H1 (cell line): Measurements from ENCODE around the gene TCF4. TPM values are rescaled to one million over a fixed set of nuclear protein-coding genes. Genes with fewer than 3 reads are reported as not detected.

Experiments
- CTCF ChIA-PET: fragments of 300-600 bp; sonication (Branson Sonifier 250); formaldehyde crosslinking; loops from one replicate; lab custom pipeline; 2021; ENCODE audit not compliant: partially characterized antibody; lab: Charles Lee
- POLR2A ChIA-PET: fragments of 300-600 bp; sonication (Branson Sonifier 250); formaldehyde crosslinking; loops from one replicate; lab custom pipeline; 2021; ENCODE audit warnings: inconsistent platforms; ENCODE audit not compliant: partially characterized antibody; lab: Charles Lee
- DNase-seq, 2 experiments: peaks; one replicate each; pipeline versions ENCODE4 v3.0.0 to v3.0.0-alpha.2; 2010 to 2022; ENCODE audit warnings: low spot score in 2 of 2, low read depth in 1 of 2, mixed read lengths in 1 of 2
- FAIRE-seq: peaks from 2 replicates; lab custom pipeline; 2011; peaks lifted over from hg19 to GRCh38; lab: Jason Lieb, UNC
- H2AFZ ChIP-seq: 2 replicates; pipeline ENCODE4 v1.8.1; 2012; ENCODE audit warnings: low read length, inconsistent platforms
- H2AK5ac ChIP-seq: 2 replicates; pipeline ENCODE4 v1.6.1; 2013; ENCODE audit warnings: low read depth, low read length
- H2BK120ac ChIP-seq: replicated peaks from 2 replicates; pipeline ENCODE3; 2013; ENCODE audit warnings: low read depth, low read length, inconsistent platforms
- H2BK12ac ChIP-seq: 2 replicates; pipeline ENCODE4 v1.6.1; 2013; ENCODE audit warnings: low read depth, low read length
- H2BK15ac ChIP-seq: 2 replicates; pipeline ENCODE4 v1.6.1; 2013; ENCODE audit warnings: low read length
- H2BK20ac ChIP-seq: 2 replicates; pipeline ENCODE4 v1.6.1; 2013; ENCODE audit warnings: low read length
- H2BK5ac ChIP-seq: 2 replicates; pipeline ENCODE4 v1.6.1; 2013; ENCODE audit warnings: low read depth, low read length
- H3K14ac ChIP-seq: 2 replicates; pipeline ENCODE4 v1.6.1; 2013; ENCODE audit warnings: inconsistent platforms; ENCODE audit not compliant: insufficient read length
- H3K18ac ChIP-seq: 2 replicates; pipeline ENCODE4 v1.6.1; 2013; ENCODE audit warnings: low read length; ENCODE audit errors: extremely low read depth
- H3K23ac ChIP-seq: 2 replicates; pipeline ENCODE4 v1.6.1; 2013; ENCODE audit warnings: inconsistent platforms; ENCODE audit not compliant: insufficient read length
- H3K23me2 ChIP-seq: 2 replicates; pipeline ENCODE4 v1.6.1; 2013; ENCODE audit warnings: low read depth, low read length
- H3K27ac ChIP-seq: 2 replicates; pipeline ENCODE4 v1.6.1; 2011; ENCODE audit warnings: low read depth, low read length, inconsistent platforms
- H3K27me3 ChIP-seq, 4 experiments: replicated peaks in 1 of 4; 1 replicate in 1 of 4; 2 replicates in 3 of 4; pipeline versions ENCODE4 v1.6.1 to v1.8.1; 2011 to 2013; ENCODE audit warnings: low read length in 3 of 4, mild to moderate bottlenecking in 3 of 4, inconsistent platforms in 2 of 4, mixed read lengths in 2 of 4, moderate library complexity in 1 of 4; ENCODE audit not compliant: control insufficient read depth in 3 of 4, insufficient read depth in 3 of 4; ENCODE audit errors: extremely low read depth in 1 of 4
- H3K36me3 ChIP-seq, 4 experiments: 2 replicates each; pipeline versions ENCODE4 v1.6.1 to v1.8.1; 2011 to 2013; ENCODE audit warnings: mild to moderate bottlenecking in 4 of 4, low read length in 3 of 4, moderate library complexity in 2 of 4, control low read depth in 1 of 4, inconsistent platforms in 1 of 4; ENCODE audit not compliant: insufficient read depth in 4 of 4, control insufficient read depth in 2 of 4
- H3K4ac ChIP-seq: replicated peaks from 2 replicates; pipeline ENCODE3; 2013; ENCODE audit warnings: low read length, low read depth, mixed read lengths, inconsistent platforms; ENCODE audit not compliant: insufficient read length
- H3K4me1 ChIP-seq, 4 experiments: replicated peaks in 1 of 4; 1 replicate in 1 of 4; 2 replicates in 3 of 4; pipeline versions ENCODE4 v1.6.1 to v1.8.1; 2011 to 2013; ENCODE audit warnings: low read length in 3 of 4, inconsistent platforms in 2 of 4, mixed read lengths in 1 of 4; ENCODE audit not compliant: insufficient read depth in 4 of 4, control insufficient read depth in 3 of 4
- H3K4me2 ChIP-seq, 2 experiments: 2 replicates each; pipeline versions ENCODE4 v1.6.1 to v1.8.1; 2011 to 2013; ENCODE audit warnings: low read depth in 2 of 2, low read length in 2 of 2, control low read depth in 1 of 2, inconsistent platforms in 1 of 2, mild to moderate bottlenecking in 1 of 2; ENCODE audit not compliant: insufficient read depth in 1 of 2
- H3K4me3 ChIP-seq, 4 experiments: fragments of 200-600, 300-600 bp in 1 of 4; sonication (generic), shearing (Covaris generic), sonication (Bioruptor Twin) in 1 of 4; 2 replicates each; pipeline versions ENCODE4 v1.5.1 to v1.8.1; 2011 to 2016; ENCODE audit warnings: low read length in 4 of 4, low read depth in 3 of 4, control low read depth in 2 of 4, inconsistent platforms in 2 of 4, mild to moderate bottlenecking in 2 of 4, mixed read lengths in 1 of 4, moderate library complexity in 1 of 4; ENCODE audit not compliant: insufficient read depth in 2 of 4; ENCODE audit errors: extremely low read depth in 1 of 4
- H3K56ac ChIP-seq: replicated peaks from 2 replicates; pipeline ENCODE3; 2013; ENCODE audit warnings: low read depth, mild to moderate bottlenecking, mixed read lengths, low read length, inconsistent platforms; ENCODE audit not compliant: insufficient read length
- H3K79me1 ChIP-seq: 2 replicates; pipeline ENCODE4 v1.6.1; 2013; ENCODE audit warnings: low read depth, low read length, control low read depth
- H3K79me2 ChIP-seq, 2 experiments: 2 replicates each; pipeline versions ENCODE4 v1.6.1 to v1.8.1; 2012 to 2013; ENCODE audit warnings: low read length in 2 of 2, mild to moderate bottlenecking in 2 of 2, inconsistent platforms in 1 of 2; ENCODE audit not compliant: insufficient read depth in 2 of 2, control insufficient read depth in 1 of 2
- H3K9ac ChIP-seq, 4 experiments: replicated peaks in 1 of 4; 1 replicate in 1 of 4; 2 replicates in 3 of 4; pipeline versions ENCODE4 v1.6.1 to v1.8.1; 2011 to 2013; ENCODE audit warnings: low read depth in 3 of 4, low read length in 3 of 4, control low read depth in 2 of 4, mild to moderate bottlenecking in 2 of 4, moderate library complexity in 2 of 4, inconsistent platforms in 1 of 4; ENCODE audit errors: extremely low read depth in 1 of 4
- H3K9me3 ChIP-seq, 2 experiments: 2 replicates each; pipeline versions ENCODE4 v1.6.1 to v1.8.1; 2012 to 2013; ENCODE audit warnings: mild to moderate bottlenecking in 2 of 2, moderate library complexity in 2 of 2, control low read depth in 1 of 2, inconsistent platforms in 1 of 2, low read depth in 1 of 2, low read length in 1 of 2, mixed read lengths in 1 of 2; ENCODE audit not compliant: insufficient read depth in 2 of 2
- H4K20me1 ChIP-seq, 2 experiments: replicated peaks in 1 of 2; 2 replicates each; pipeline versions ENCODE3 to v1.8.1; 2011 to 2013; ENCODE audit warnings: inconsistent platforms in 2 of 2, low read length in 2 of 2, mild to moderate bottlenecking in 1 of 2; ENCODE audit not compliant: insufficient read depth in 2 of 2, control insufficient read depth in 1 of 2
- H4K5ac ChIP-seq: 2 replicates; pipeline ENCODE4 v1.6.1; 2013; ENCODE audit warnings: low read length, low read depth, mixed read lengths, inconsistent platforms; ENCODE audit not compliant: insufficient read length
- H4K8ac ChIP-seq: 2 replicates; pipeline ENCODE4 v1.8.0; 2013; ENCODE audit warnings: mild to moderate bottlenecking, moderate library complexity, low read length, inconsistent platforms; ENCODE audit not compliant: insufficient read depth; ENCODE audit errors: extremely low read depth
- H4K91ac ChIP-seq: replicated peaks from 2 replicates; pipeline ENCODE3; 2013; ENCODE audit warnings: low read length, mixed read lengths, inconsistent platforms; ENCODE audit not compliant: insufficient read length
- BACH1 ChIP-seq: IDR thresholded peaks from 2 replicates; pipeline ENCODE4 v1.6.1; 2012; ENCODE audit warnings: low read length, improper control_type of control experiment
- EZH2 ChIP-seq: fragments of 200-600 bp; sonication (generic); IDR thresholded peaks from 2 replicates; pipeline ENCODE4 v1.7.1; 2012; ENCODE audit warnings: low read depth, mild to moderate bottlenecking, moderate library complexity, low read length, inconsistent platforms; ENCODE audit not compliant: severe bottlenecking
- GABPA ChIP-seq: IDR thresholded peaks from 2 replicates; pipeline ENCODE4 v1.6.1; 2011; ENCODE audit warnings: mild to moderate bottlenecking, low read length, moderate library complexity, borderline replicate concordance; ENCODE audit not compliant: insufficient read depth
- JUN ChIP-seq: IDR thresholded peaks from 2 replicates; pipeline ENCODE4 v1.6.1; 2011; ENCODE audit warnings: low read depth, mild to moderate bottlenecking, improper control_type of control experiment, low read length
- MAFK ChIP-seq: IDR thresholded peaks from 2 replicates; pipeline ENCODE4 v1.6.1; 2012; ENCODE audit warnings: low read depth, mild to moderate bottlenecking, improper control_type of control experiment, low read length
- SIN3A ChIP-seq, 2 experiments: IDR thresholded peaks in 1 of 2; conservative IDR thresholded peaks in 1 of 2; 2 replicates each; pipeline ENCODE4 v1.6.1; 2011 to 2012; ENCODE audit warnings: low read length in 2 of 2, improper control_type of control experiment in 1 of 2, low read depth in 1 of 2, mild to moderate bottlenecking in 1 of 2
- SP1 ChIP-seq: IDR thresholded peaks from 2 replicates; pipeline ENCODE4 v1.6.1; 2011; ENCODE audit warnings: low read depth, low read length
- TAF1 ChIP-seq: IDR thresholded peaks from 2 replicates; pipeline ENCODE4 v1.6.1; 2011; ENCODE audit warnings: mild to moderate bottlenecking, low read depth, low read length
- WGBS, 2 experiments: shearing (Covaris generic) in 1 of 2; methylation state at CpG; one replicate each; pipeline versions ENCODE4 v1.1.6 to v1.1.7; 2013 to 2015; ENCODE audit warnings: low lambda C conversion rate in 2 of 2, mixed read lengths in 2 of 2, inconsistent platforms in 1 of 2, low coverage in 1 of 2, missing lambda C conversion rate in 1 of 2; ENCODE audit not compliant: insufficient replicate concordance in 2 of 2, insufficient coverage in 1 of 2, insufficient read length in 1 of 2; ENCODE audit errors: extremely low coverage in 1 of 2, missing lambda C conversion rate in 1 of 2; 5-methylcytosine and 5-hydroxymethylcytosine counted together
- polyA plus RNA-seq, 7 experiments: library from polyadenylated mRNA; depleted of rRNA in 3 of 7; stranded (reverse) in 5 of 7; unstranded in 2 of 7; fragments of >200 nt in 5 of 7; fragments of 200-250 nt in 2 of 7; gene quantifications; 1 replicate in 5 of 7; 2 replicates in 1 of 7; 4 replicates in 1 of 7; pipeline versions ENCODE4 v1.2.1 to v1.2.3, GENCODE V29; 2011 to 2013; ENCODE audit warnings: missing spikeins in 2 of 7, mixed read lengths in 2 of 7
- total RNA-seq: library from RNA; stranded (reverse); fragmentation: NEBNext Ultra II Directional; extraction: Animal tissue kit (Norgen Biotek cat#: 25700); gene quantifications from 2 replicates; pipeline ENCODE4 v1.2.1, GENCODE V29; 2021
- TF ChIP-seq, protein P1 (sequence below): IDR thresholded peaks from 2 replicates; pipeline ENCODE4 v1.6.1; 2012; ENCODE audit warnings: inconsistent platforms

TCF4 gene
- total and polyA plus RNA-seq, 2 of the 8 experiments (the other 6 are each of a cell fraction or from before 2014, with no cell fraction given), result 59.3 to 118 TPM

DNA sequence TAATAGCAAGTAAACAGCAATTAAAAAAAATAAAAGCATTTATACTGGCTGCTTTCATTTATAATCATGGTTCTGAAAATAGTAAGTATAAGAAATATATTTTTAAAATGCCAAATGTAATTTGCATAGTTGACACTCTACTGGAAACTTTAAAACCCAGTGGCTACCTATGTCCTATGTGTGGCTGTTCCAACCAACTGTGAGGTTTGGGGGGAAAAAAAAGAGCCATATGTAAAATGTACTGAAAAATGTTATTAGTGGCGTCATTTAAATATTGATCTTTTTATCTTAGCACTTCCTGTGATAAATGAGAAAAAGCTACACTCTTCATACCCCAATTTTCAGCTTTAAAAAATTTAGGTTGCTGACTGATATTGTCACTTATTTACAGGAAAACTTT, 270.7 kb downstream of the TCF4 start:
- H3K56ac ChIP-seq, result no peak overlapping the region
- POLR2A ChIA-PET, result no interaction called here
- no peak for FAIRE-seq

More for the DNA sequence above, 270.7 kb downstream of the TCF4 start:
- CTCF ChIA-PET, result interaction anchor here (1.0 to 1.4 kb wide), 4 partner anchors 11 to 82 kb away, joined by 3 to 6 read pairs (median 3); no protein-coding TSS in a partner anchor
- H3K79me2 ChIP-seq, result peaks cover 0 to 65% of the 10 kb centered on the region in 2 experiments; a peak in 2 of 4 replicates
- no peak overlapping the region for H4K8ac ChIP-seq
- H2BK120ac ChIP-seq, result no peak overlapping the region
- H3K4me1 ChIP-seq, result peaks cover 0 to 13% (median 5%) of the 10 kb centered on the region in 4 experiments; a peak in 4 of 7 replicates
- H4K91ac ChIP-seq, result no peak overlapping the region
- no peak overlapping the region for H2BK5ac ChIP-seq
- WGBS, 2 experiments, result 62% methylated on average over 1 of the region's 1 CpG; no CpG with 5 or more reads in 1 of the 2 experiments
- no peak overlapping the region for H3K18ac ChIP-seq
- no peak overlapping the region for H2BK20ac ChIP-seq
- no peak overlapping the region for H3K14ac ChIP-seq
- H3K4ac ChIP-seq, result no peak overlapping the region
- no peak overlapping the region for H3K4me2 ChIP-seq
- H2AFZ ChIP-seq, result no peak overlapping the region
- H3K9me3 ChIP-seq, result no peaks in the 10 kb centered on the region
- H3K79me1 ChIP-seq, result no peaks in the 10 kb centered on the region
- H4K5ac ChIP-seq, result no peak overlapping the region
- H2AK5ac ChIP-seq, result no peak overlapping the region
- H3K9ac ChIP-seq, result no peak overlapping the region
- no peaks in the 10 kb centered on the region for H3K27me3 ChIP-seq
- H3K36me3 ChIP-seq, result no peaks in the 10 kb centered on the region
- H2BK12ac ChIP-seq, result no peak overlapping the region
- peaks cover 2% of the 10 kb centered on the region in 2 experiments for H4K20me1 ChIP-seq
- peaks cover 4% of the 10 kb centered on the region for H3K23me2 ChIP-seq
- no peak overlapping the region for H3K27ac ChIP-seq
- no peak overlapping the region for H3K23ac ChIP-seq
- H3K4me3 ChIP-seq, result no peak overlapping the region
- TF ChIP-seq, protein P1, sequence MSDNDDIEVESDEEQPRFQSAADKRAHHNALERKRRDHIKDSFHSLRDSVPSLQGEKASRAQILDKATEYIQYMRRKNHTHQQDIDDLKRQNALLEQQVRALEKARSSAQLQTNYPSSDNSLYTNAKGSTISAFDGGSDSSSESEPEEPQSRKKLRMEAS, result no peak
- TF ChIP-seq TAF1 (no peak), SP1 (no peak), MAFK (no peak), EZH2 (no peak), GABPA (no peak), JUN (no peak), BACH1 (no peak), SIN3A (conservative IDR thresholded peaks at IDR 0.05 in 1 of 2, IDR thresholded peaks at IDR 0.05 in 1 of 2; ENCODE audit: low read depth in 1 of 2, low read length in 2 of 2) (no peak)
- DNase-seq, result no peak
- no peak overlapping the region for H2BK15ac ChIP-seq
